ENCODE results near the gene TMEM163. TPM values are rescaled to one million over a fixed set of nuclear protein-coding genes. Genes with fewer than 3 reads are reported as not detected.
"Not testable (repeated sequence)": the region's sequence is repeated elsewhere in the genome, so short reads cannot be mapped to it uniquely, and the experiment has no call there.

TMEM163 gene
- total RNA-seq, 1 donor from 2014 or later = 0.21 TPM

DNA sequence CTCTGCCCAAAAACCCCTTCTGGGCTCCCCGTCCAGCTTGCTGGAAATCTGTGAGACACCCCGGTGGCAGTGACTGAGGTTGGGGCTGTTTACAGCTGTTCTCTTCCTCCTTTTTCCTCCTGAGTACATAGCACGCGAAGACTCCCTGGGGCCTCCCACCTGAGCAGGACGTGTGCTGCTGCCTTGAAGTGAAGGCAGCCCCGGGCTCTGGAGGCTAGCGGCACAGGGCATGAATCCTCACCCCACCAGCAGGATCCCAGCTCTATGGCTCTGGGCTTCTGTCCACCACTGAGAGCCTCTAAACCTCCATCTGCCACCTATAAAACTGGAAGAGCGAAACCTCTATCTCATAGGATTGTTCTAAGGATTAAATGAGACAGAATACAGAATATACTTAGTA is 182.5 kb downstream of the TMEM163 start:
- H3K27ac Mint-ChIP-seq = no peak overlapping the region
- H3K4me3 Mint-ChIP-seq = no peak overlapping the region
- intact Hi-C loops (cut with micrococcal nuclease) = no loop called here
- H3K9me3 Mint-ChIP-seq = no peaks in the 10 kb centered on the region
- H3K36me3 Mint-ChIP-seq (ENCODE audit: low read depth) = no peaks in the 10 kb centered on the region
- peaks cover 5% of the 10 kb centered on the region for H3K27me3 Mint-ChIP-seq (ENCODE audit: insufficient read depth)
- no peaks in the 10 kb centered on the region for H3K4me1 Mint-ChIP-seq (ENCODE audit: low read depth)
- no peak for DNase-seq (ENCODE audit: low spot score)

DNA sequence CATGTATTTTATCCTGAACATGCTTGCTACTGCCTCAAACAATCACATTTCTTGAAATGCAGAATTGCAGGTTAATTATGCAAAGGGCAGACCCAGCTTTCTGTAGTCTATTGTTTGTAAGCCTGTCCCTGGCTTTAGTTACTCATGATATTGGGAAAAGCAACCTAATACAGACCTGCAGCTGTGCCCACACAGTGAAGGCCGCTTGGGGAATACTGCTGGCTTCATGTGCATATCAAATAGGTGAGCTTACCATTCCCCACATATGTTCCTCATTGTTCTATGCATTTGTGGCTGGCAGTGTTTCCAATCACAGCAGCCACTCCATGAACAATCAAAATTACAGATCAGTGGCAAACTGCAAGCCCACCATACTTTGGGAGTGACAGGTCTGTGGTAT is 186.3 kb downstream of the TMEM163 start:
- Mint-ChIP-seq H3K4me3 (no peak overlapping the region), H3K36me3 (ENCODE audit: low read depth) (no peaks in the 10 kb centered on the region)
- intact Hi-C loops (cut with micrococcal nuclease) = no loop called here

DNA sequence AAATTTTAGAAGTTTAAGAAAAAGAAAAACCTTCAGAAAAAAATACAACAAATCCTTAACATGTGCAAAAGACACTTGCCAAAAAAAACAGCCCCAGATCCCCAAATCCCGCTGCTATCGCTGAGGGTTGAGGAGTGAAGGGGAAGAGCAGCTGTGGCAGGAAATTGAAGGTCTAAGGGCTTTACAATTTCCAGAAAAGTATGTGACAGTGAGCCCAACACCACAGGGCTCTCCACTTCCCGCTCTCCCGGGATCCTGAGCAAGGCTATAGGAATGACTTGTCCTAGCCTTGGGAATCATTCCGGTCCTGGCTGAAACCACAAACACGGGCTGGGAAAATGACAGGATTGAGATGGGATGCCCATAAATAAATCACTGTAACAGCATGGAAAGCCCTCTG is 191.4 kb downstream of the TMEM163 start:
- peaks cover 6% of the 10 kb centered on the region for H3K27me3 Mint-ChIP-seq (ENCODE audit: insufficient read depth)
- H3K4me3 Mint-ChIP-seq = no peak overlapping the region
- H3K4me1 Mint-ChIP-seq (ENCODE audit: low read depth) = no peaks in the 10 kb centered on the region
- H3K9me3 Mint-ChIP-seq = no peaks in the 10 kb centered on the region
- no peak overlapping the region for H3K27ac Mint-ChIP-seq
- intact Hi-C loops (cut with micrococcal nuclease) = no loop called here
- DNase-seq (ENCODE audit: low spot score) = no peak
- no peaks in the 10 kb centered on the region for H3K36me3 Mint-ChIP-seq (ENCODE audit: low read depth)

More for the DNA sequence above, 186.3 kb downstream of the TMEM163 start:
- Mint-ChIP-seq H3K4me1 (ENCODE audit: low read depth) (no peaks in the 10 kb centered on the region), H3K27ac (no peak overlapping the region), H3K9me3 (no peaks in the 10 kb centered on the region), H3K27me3 (ENCODE audit: insufficient read depth) (peaks cover 5% of the 10 kb centered on the region)
- DNase-seq (ENCODE audit: low spot score) = no peak

DNA sequence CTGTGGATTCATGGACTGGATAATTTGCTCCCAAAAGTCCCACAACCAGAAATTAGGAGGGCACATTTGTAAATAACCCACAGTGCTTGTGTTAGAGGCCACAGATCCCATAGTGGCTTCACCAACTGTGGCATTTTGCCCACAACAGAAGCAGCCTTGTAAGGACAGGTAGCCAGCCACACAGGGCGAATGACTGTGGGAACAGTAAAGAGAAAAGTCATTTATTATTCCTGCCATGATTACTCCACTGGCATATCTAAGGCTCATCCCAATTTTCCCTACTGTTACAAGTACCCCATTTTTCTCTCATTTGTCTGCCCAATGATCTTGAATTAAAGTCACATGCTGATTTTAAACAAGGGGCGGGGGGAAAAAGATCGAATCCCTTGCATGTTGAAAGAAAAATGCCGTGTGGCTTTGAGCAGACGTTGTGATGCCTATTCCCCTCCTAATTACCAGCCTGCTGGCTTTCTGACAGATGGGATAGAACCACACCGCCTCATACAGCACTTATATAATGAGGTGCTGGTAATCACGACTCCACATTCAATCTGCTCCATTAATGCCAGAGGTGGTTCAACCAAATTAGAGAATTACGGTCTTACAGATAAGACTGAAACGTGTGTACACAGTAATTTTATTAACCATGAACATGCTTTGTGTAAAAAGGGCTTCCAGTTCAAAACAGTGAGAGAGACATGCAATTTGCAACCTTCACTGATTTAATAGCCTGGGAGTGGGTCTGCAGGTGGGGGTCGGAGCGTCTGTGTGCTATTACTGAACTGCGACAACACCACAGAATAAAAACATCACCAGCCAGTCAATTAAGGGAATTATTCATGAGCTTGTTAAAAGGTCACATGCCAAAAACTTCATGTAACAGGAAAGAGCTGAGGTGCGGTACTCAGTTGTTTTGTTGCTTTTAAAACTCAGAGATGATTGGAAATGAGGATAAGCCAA is 196.0 kb downstream of the TMEM163 start:
- no peaks in the 10 kb centered on the region for H3K36me3 Mint-ChIP-seq (ENCODE audit: low read depth)
- no peaks in the 10 kb centered on the region for H3K9me3 Mint-ChIP-seq
- peaks cover 3% of the 10 kb centered on the region for H3K27me3 Mint-ChIP-seq (ENCODE audit: insufficient read depth)
- no peak overlapping the region for H3K4me3 Mint-ChIP-seq
- no peak overlapping the region for H3K27ac Mint-ChIP-seq
- no peaks in the 10 kb centered on the region for H3K4me1 Mint-ChIP-seq (ENCODE audit: low read depth)
- intact Hi-C loops (cut with micrococcal nuclease) = no loop called here
- no peak for DNase-seq (ENCODE audit: low spot score)

DNA sequence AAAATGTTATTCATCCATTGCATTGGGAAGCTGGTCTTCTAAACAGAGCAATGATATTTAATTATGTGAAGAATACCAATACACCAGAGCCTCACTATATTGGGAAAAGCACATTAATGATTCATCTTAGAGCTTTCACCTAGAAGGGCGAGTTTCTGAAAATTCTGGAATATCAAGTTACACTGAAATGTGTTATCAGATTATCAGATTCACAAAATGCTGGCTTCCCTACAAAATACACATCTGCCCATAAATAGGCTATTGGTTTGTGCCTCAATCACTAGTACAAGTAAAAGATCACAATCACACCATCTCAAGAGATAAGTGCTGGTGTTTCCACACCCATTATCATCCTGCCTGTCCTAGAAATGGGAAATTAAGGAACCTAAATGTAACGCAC is 200.7 kb downstream of the TMEM163 start:
- DNase-seq (ENCODE audit: low spot score) = no peak
- Mint-ChIP-seq H3K36me3 (ENCODE audit: low read depth) (no peaks in the 10 kb centered on the region), H3K27me3 (ENCODE audit: insufficient read depth) (peaks cover 2% of the 10 kb centered on the region), H3K9me3 (no peaks in the 10 kb centered on the region), H3K4me1 (ENCODE audit: low read depth) (no peaks in the 10 kb centered on the region), H3K4me3 (no peak overlapping the region), H3K27ac (no peak overlapping the region)
- intact Hi-C loops (cut with micrococcal nuclease) = no loop called here

DNA sequence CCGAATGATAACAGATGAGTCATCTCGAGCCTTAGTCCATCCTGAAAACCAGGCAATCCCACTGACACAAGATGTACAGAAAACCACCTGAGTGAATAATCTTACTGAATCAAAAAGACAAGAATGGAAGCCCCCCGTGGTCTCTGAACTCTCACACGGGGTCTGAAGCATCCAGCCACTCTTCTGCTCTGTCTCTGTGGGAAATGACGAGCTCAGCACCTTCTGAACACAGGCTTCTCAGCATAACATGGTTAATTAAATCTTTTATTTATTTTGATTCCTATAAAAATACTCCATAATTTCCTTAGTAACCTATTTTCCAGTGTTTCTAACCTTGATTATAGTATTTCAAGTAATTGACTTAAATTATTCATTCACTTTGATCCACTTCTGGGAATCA is 203.7 kb downstream of the TMEM163 start:
- H3K9me3 Mint-ChIP-seq = no peaks in the 10 kb centered on the region
- intact Hi-C loops (cut with micrococcal nuclease) = no loop called here
- no peaks in the 10 kb centered on the region for H3K27me3 Mint-ChIP-seq (ENCODE audit: insufficient read depth)
- no peak overlapping the region for H3K27ac Mint-ChIP-seq
- no peak overlapping the region for H3K4me3 Mint-ChIP-seq
- DNase-seq (ENCODE audit: low spot score) = no peak
- H3K4me1 Mint-ChIP-seq (ENCODE audit: low read depth) = no peaks in the 10 kb centered on the region
- no peaks in the 10 kb centered on the region for H3K36me3 Mint-ChIP-seq (ENCODE audit: low read depth)

DNA sequence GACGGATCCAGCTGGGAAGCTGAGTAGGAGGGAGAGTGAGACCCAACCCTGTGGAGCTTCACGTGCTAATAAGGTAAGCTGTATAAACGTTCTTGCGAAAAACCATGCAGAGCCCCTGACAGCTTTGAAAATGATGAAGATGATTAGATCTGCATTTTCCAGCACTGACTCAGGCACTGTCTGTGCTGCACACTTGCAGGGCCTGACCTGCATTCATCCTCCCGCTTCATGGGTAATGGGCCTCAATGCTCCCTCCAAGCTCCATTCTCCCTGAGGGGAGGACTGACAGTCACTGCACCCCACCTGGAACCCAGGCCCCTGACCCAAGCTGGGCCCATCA is 205.4 kb downstream of the TMEM163 start:
- Mint-ChIP-seq H3K4me1 (ENCODE audit: low read depth) (no peaks in the 10 kb centered on the region), H3K27ac (no peak overlapping the region), H3K9me3 (no peaks in the 10 kb centered on the region), H3K27me3 (ENCODE audit: insufficient read depth) (no peaks in the 10 kb centered on the region), H3K4me3 (no peak overlapping the region), H3K36me3 (ENCODE audit: low read depth) (no peaks in the 10 kb centered on the region)
- DNase-seq (ENCODE audit: low spot score) = no peak
- intact Hi-C loops (cut with micrococcal nuclease) = no loop called here

DNA sequence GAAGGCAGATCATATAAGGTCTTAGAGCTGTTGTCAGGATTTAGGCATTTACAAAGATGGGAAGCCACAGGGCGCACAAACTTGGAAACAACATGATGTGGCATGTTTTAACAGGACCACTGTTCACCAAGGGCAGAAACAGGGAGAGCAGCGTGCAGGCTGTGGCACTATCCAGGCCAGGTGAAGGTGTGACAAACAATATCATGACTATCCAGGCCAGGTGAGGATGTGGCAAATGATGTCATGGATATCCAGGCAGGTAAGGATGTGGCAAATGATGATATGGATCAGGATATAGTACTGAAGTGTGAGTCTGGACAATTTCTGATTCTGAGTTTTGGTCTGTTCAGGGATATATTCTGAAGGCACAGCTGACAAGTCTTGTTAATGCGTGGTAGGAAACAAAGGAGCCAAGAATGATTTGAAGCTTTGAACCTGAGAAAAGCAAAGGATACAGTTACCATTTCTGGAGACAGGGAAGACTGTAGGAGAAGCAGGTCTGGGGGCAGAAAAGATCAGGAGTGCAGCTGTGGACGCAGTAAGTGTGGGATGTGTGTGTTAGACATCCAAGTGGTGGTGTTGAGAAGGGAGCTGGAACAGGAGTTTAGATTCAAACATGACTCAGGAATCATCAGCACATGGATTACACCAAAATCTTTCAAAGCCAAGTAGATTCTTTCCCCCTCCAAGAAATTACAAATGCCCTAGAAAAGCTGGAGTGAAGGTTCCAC is 205.9 kb downstream of the TMEM163 start:
- Mint-ChIP-seq H3K36me3 (ENCODE audit: low read depth) (no peaks in the 10 kb centered on the region), H3K9me3 (no peaks in the 10 kb centered on the region), H3K27ac (no peak overlapping the region), H3K4me3 (no peak overlapping the region), H3K27me3 (ENCODE audit: insufficient read depth) (no peaks in the 10 kb centered on the region), H3K4me1 (ENCODE audit: low read depth) (no peaks in the 10 kb centered on the region)
- intact Hi-C loops (cut with micrococcal nuclease) = no loop called here
- DNase-seq (ENCODE audit: low spot score) = no peak

DNA sequence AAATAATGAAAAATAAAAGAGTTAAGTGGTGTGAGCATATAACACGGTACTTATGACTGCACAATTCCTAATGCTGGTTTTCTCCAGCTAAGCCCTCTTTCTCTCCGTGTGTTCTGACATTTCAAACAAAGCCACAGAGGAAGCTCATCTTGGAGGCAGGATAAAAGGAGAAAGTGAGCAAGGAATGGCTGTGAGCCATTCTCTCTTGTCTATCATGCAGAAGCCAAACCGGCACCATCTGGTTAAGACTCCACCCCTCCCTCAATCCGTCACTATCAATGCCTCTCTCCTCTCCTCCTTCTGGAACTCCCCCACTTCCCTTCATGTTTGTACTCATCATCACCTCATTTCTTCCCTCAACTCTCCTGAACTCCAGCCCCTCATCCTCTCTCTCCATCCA is 210.4 kb downstream of the TMEM163 start:
- Mint-ChIP-seq H3K27ac (no peak overlapping the region), H3K4me1 (ENCODE audit: low read depth) (no peaks in the 10 kb centered on the region), H3K9me3 (no peaks in the 10 kb centered on the region), H3K4me3 (no peak overlapping the region), H3K27me3 (ENCODE audit: insufficient read depth) (no peaks in the 10 kb centered on the region), H3K36me3 (ENCODE audit: low read depth) (no peaks in the 10 kb centered on the region)
- no peak for DNase-seq (ENCODE audit: low spot score)
- intact Hi-C loops (cut with micrococcal nuclease) = no loop called here

DNA sequence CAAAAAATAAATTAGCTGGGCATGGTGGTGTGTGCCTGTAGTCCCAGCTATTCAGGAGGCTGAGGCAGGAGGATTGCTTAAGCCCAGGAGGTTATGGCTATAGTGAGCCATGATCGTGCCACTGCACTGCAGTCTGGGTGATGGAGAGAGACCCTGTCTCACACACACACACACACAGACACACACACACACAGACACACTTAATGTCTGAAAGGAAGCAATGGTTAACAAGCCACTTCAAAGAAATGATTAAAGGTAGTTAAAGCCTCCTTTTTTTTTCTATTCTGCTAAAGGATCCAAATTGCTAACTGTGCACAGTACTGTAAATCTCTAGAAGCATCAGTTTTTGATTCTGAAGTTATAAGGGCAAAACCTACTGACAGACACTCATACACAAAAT is 211.1 kb downstream of the TMEM163 start:
- no peaks in the 10 kb centered on the region for H3K27me3 Mint-ChIP-seq (ENCODE audit: insufficient read depth)
- no peak overlapping the region for H3K4me3 Mint-ChIP-seq
- no peaks in the 10 kb centered on the region for H3K36me3 Mint-ChIP-seq (ENCODE audit: low read depth)
- H3K4me1 Mint-ChIP-seq (ENCODE audit: low read depth) = no peaks in the 10 kb centered on the region
- intact Hi-C loops (cut with micrococcal nuclease) = no loop called here
- H3K9me3 Mint-ChIP-seq = no peaks in the 10 kb centered on the region
- DNase-seq (ENCODE audit: low spot score) = no peak
- no peak overlapping the region for H3K27ac Mint-ChIP-seq

DNA sequence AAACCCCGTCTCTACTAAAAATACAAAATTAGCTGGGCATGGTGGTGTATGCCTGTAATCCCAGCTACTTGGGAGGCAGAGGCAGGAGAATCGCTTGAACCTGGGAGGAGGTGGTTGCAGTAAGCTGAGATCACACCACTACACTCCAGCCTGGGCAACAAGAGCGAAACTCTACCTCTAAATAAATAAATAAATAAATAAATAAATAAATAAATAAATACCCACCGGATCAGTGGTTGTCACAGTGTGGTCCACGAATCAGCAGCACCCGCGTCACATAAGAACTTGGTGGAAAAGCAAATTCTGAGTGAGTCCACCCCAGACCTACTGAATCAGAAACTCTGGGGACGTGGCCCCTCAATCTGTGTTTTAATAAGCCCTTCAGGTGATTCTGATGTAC is 211.6 kb downstream of the TMEM163 start:
- H3K36me3 Mint-ChIP-seq (ENCODE audit: low read depth); intact Hi-C loops (cut with micrococcal nuclease); H3K4me3 Mint-ChIP-seq: not testable (repeated sequence)

DNA sequence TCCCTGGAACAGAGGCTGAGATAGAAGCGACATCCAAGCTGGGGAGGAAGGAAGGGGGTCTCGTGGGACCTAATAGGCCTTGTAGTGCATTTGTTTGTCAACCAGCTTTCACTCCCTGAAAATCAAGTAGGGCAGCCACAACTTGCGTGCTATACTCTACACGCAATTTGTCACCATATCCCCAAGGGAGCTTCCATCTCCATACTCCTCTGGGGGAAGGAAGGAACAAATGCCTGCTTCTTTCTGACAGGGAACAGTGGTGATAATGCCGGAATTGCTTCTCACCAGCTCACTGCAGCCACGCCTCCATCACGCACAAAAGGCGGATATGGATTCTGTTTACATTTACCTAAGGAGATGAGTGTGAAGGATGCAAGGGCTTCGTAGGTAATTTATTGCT is 213.4 kb downstream of the TMEM163 start:
- no peak overlapping the region for H3K4me3 Mint-ChIP-seq
- H3K27me3 Mint-ChIP-seq (ENCODE audit: insufficient read depth) = no peaks in the 10 kb centered on the region
- H3K9me3 Mint-ChIP-seq = no peaks in the 10 kb centered on the region
- H3K4me1 Mint-ChIP-seq (ENCODE audit: low read depth) = no peaks in the 10 kb centered on the region
- no peak for DNase-seq (ENCODE audit: low spot score)
- no peaks in the 10 kb centered on the region for H3K36me3 Mint-ChIP-seq (ENCODE audit: low read depth)
- no peak overlapping the region for H3K27ac Mint-ChIP-seq
- intact Hi-C loops (cut with micrococcal nuclease) = no loop called here

More for the DNA sequence above, 211.6 kb downstream of the TMEM163 start:
- not testable (repeated sequence) for DNase-seq (ENCODE audit: low spot score); H3K4me1 Mint-ChIP-seq (ENCODE audit: low read depth); H3K27ac Mint-ChIP-seq; H3K27me3 Mint-ChIP-seq (ENCODE audit: insufficient read depth); H3K9me3 Mint-ChIP-seq

DNA sequence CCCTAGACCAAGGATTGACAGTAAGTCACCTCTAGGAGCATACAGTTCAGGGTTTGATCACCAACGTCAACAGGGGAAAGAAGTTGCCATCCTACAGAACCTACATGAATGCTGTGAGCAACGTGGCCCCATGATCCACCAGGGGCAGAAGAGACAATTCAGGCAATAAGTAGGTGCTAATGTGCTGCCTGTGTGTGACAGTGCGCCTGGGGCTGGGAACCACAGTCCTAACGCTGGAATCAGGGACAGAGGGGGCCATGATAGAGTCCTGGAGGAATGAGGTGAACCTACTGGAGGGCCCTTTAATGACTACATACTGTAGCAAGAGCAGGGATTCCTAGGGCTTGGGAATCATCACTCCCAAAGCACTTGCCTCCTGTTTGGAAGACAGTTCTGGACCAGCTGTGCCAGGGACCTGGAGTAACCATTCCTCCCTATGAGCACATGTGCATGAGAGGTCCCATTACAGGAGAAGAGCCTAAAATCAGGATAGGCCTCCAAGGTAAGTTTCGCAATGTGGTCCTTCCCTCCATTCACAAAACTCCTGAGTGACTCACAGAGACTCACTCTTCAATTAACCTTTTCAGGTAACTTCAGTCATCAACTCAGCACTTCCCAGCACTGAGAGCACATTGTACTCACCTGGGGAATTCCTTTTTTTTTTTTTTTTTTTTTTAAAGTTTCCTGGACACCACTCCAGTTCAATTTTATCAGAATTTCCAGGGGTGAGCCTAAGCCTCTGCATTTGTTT is 214.0 kb downstream of the TMEM163 start:
- Mint-ChIP-seq H3K9me3 (no peaks in the 10 kb centered on the region), H3K4me1 (ENCODE audit: low read depth) (no peaks in the 10 kb centered on the region), H3K36me3 (ENCODE audit: low read depth) (no peaks in the 10 kb centered on the region), H3K4me3 (no peak overlapping the region), H3K27ac (no peak overlapping the region), H3K27me3 (ENCODE audit: insufficient read depth) (no peaks in the 10 kb centered on the region)
- no peak for DNase-seq (ENCODE audit: low spot score)
- intact Hi-C loops (cut with micrococcal nuclease) = no loop called here
